GM12875 (cell line): ENCODE measurements around the gene COLEC11.

Experiments used
- H3K4me3 ChIP-seq: one replicate; pipeline ENCODE4 v1.5.1; 2011; ENCODE audit warnings: low read depth, low read length, control low read depth
- CTCF ChIP-seq: IDR thresholded peaks from 2 replicates; pipeline ENCODE4 v1.5.1; 2011; ENCODE audit warnings: low read depth, mild to moderate bottlenecking, control low read depth, inconsistent platforms, low read length, moderate library complexity, borderline replicate concordance; ENCODE audit not compliant: insufficient read depth

Gene COLEC11

DNA sequence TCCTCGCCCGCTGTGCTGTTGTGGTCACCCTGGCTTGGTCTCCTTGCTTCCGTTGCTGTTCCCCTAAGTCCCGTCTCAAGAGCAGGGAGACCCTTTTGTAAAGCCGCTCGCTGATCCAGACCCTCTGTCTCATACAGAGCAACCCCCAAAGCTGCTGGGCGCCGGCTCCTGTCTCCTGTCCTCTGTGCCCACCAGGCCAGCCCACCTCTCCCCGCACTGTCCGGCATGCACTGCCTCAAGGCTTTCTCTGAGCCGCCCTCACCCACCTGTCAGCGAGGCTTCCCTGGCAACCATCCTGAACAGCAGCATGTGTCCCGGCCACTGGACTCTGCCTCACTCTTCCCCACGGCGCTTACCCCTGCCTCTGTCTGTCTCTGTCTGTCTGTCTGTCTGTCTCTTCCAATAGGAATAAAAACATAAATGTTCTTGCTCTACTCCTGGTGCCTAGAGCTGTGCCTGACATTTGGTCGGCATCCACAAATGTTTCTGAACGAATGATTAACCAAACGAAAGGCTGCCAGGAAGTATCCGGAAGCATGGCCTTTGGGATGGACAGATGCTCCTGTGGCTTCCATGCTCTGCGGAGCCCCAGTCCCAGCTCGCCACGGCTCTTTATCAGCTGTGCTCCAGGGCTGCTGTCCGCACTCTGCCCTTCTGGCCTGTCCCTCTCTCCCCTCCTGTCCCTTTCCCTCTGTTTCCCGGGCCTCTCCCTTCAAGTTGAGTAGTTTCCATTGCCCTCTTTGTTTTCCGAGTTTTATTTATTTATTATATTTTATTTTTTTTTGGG is 7.8 kb downstream of the COLEC11 start:
- TF ChIP-seq CTCF = no peak
- H3K4me3 ChIP-seq = no peak overlapping the region

DNA sequence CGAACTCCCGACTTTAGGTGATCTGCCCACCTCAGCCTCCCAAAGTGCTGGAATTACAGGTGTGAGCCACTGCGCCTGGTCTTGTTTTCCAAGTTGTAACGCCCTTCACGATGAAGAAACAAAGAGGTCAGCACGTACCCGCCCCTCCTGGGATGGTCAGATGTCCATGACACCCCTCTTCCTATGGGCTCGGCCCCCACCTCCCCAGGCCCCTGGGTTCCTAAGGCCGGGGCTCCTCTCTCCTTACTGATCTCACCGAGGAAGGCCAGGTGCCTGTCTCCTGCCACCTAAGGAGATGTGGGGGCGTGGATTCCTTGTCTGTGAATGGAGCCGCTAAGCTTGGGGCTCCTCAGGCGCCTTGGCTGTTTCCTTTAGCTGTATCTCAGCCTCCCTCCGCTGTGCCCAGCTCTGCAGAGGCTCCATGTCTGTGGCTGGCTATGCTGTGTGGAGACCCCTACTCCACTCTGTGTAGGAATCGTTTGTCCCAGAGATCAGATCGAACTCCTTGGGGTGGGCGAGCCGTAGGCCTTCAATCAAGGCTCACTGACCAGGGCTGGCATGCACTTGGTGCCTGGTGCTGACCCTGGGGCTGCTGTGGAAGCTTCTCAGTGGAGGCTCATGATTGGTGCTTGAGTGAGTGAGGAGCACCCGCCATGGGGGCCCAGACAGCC is 8.8 kb downstream of the COLEC11 start:
- H3K4me3 ChIP-seq = no peak overlapping the region
- TF ChIP-seq CTCF = no peak

GRCh38 chr2:3604207-3604877 is 9.4 kb downstream of the COLEC11 start:
- TF ChIP-seq CTCF = no peak
- H3K4me3 ChIP-seq = no peak overlapping the region

- no peak overlapping the region for H3K4me3 ChIP-seq
- no peak for TF ChIP-seq CTCF
Observed at GRCh38 chr2:3604991-3605961, 10.4 kb downstream of the COLEC11 start.

DNA sequence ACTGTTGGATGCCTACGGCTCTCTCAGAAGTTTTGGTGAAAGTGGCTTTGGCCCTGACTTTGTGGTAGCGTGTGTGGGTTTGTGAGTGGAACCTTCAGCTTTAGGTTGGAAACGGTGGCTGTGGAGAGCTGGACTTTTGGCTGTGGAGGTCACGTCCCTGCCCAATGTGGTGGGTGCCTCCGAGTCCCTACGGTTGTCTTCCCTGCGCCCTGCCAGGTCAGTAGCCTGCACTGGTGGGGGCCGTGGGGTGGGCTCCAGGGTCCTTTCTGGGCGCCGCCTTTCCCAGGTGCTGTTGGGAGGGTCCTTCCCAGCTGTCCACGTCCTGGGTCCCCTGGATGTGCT is 11.1 kb downstream of the COLEC11 start:
- no peak overlapping the region for H3K4me3 ChIP-seq
- TF ChIP-seq CTCF = no peak

- no peak for TF ChIP-seq CTCF
- no peak overlapping the region for H3K4me3 ChIP-seq
Observed at GRCh38 chr2:3606370-3607201, 11.7 kb downstream of the COLEC11 start.
